ENCODE results near the gene NMT1.

NMT1 gene

DNA sequence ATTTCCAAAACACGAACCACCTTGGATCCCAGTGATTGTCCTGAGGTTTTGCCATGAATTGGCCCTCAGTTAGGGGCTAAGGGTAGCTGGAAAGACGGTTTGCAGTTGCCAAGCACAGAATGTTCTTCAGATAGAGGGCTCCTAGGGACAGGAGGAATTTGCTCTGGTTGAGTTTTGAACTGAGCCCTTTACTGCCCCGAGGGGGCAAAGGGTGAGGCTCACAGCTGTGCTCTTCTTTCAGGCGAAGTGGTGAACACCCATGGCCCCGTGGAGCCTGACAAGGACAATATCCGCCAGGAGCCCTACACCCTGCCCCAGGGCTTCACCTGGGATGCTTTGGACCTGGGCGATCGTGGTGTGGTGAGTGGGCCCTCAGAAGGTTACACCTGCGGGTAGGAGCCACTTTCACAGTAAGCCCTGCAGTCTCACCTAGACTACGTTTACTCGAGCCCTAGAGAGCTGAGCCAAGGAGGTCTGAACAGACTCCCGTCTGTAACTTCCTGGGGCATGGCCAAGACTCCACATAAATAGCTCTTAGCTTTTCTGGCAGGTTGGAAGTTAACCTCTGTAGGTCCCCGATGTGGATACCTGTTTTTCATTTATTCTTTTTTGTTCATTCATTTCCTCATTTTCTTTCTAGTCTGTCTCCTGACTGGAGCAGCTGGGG lies 32.5 kb downstream of the NMT1 start:
- no peak overlapping the region for H3K4me3 ChIP-seq (ENCODE audit: low read depth, low read length)
- TF ChIP-seq, protein P1, sequence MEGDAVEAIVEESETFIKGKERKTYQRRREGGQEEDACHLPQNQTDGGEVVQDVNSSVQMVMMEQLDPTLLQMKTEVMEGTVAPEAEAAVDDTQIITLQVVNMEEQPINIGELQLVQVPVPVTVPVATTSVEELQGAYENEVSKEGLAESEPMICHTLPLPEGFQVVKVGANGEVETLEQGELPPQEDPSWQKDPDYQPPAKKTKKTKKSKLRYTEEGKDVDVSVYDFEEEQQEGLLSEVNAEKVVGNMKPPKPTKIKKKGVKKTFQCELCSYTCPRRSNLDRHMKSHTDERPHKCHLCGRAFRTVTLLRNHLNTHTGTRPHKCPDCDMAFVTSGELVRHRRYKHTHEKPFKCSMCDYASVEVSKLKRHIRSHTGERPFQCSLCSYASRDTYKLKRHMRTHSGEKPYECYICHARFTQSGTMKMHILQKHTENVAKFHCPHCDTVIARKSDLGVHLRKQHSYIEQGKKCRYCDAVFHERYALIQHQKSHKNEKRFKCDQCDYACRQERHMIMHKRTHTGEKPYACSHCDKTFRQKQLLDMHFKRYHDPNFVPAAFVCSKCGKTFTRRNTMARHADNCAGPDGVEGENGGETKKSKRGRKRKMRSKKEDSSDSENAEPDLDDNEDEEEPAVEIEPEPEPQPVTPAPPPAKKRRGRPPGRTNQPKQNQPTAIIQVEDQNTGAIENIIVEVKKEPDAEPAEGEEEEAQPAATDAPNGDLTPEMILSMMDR (IDR thresholded peaks at IDR 0.05; ENCODE audit: borderline replicate concordance, insufficient read depth, low read depth, low read length): no peak

DNA sequence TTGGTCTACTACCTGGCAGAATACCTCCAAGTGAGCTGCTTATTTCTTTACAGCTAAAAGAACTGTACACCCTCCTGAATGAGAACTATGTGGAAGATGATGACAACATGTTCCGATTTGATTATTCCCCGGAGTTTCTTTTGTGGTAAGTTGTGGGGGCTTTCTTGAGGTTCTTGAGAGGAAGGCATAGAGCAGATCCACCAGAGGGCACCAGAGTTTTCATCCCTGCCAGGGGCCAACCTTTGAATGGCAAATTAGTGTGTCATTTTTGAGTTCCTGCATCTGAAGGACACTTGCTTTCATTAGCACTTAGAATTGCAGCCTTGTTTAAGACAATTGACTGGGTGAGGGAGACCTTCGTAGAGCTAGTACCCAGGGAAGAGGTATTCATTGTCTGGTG lies 35.0 kb downstream of the NMT1 start:
- TF ChIP-seq, protein P1 (IDR thresholded peaks at IDR 0.05; ENCODE audit: borderline replicate concordance, insufficient read depth, low read depth, low read length): peak; percentile 42; the same call in 1 of the 2 replicates
- H3K4me3 ChIP-seq (ENCODE audit: low read depth, low read length): no peak overlapping the region

DNA sequence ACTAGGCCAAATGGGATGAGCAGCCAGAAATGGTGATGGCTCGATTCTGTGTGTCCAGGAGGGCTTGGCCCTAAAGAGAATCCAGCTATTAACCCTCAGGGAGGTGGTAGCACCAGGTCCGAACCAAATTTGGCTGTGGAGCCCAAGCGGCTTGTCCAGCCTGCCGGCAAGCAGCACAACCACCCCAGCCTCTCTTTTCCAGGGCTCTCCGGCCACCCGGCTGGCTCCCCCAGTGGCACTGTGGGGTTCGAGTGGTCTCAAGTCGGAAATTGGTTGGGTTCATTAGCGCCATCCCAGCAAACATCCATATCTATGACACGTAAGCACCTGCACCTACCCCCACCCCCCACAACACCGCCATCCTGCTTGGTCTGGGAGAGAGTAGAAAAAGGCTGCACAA lies 35.8 kb downstream of the NMT1 start:
- H3K4me3 ChIP-seq (ENCODE audit: low read depth, low read length): no peak overlapping the region
- TF ChIP-seq, protein P1 (IDR thresholded peaks at IDR 0.05; ENCODE audit: borderline replicate concordance, insufficient read depth, low read depth, low read length): no peak

DNA sequence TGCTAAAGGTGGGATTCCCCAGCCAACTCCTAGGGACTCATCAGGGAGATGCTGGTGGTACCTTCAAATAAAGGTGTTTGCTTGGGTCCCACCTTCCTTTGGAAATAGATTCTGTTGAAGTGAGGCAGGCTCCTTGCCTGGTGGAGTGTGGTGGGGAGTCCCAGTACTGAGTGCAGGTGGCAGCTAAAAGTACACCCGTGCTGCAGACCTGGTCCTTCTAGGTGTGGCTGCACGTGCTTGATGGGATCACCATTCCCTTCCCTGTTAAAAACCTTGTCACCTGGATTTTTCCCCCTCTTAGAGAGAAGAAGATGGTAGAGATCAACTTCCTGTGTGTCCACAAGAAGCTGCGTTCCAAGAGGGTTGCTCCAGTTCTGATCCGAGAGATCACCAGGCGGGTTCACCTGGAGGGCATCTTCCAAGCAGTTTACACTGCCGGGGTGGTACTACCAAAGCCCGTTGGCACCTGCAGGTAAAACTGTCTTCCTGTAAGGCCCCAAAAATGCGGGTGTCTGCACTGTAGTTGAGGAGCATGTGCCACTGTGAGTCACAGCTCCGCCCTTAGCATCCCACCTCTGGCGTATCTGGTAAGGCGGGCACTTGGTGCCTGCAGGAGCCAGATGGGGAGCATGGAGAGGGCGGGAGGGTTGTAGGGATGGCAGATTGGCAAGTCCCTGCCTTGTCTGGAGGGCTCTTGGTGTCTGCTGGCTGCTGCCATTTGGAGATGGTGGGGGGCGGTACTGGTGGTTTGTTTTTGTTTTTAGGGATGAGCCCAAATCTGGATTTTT lies 37.2 kb downstream of the NMT1 start:
- TF ChIP-seq, protein P1 (IDR thresholded peaks at IDR 0.05; ENCODE audit: borderline replicate concordance, insufficient read depth, low read depth, low read length): no peak
- no peak overlapping the region for H3K4me3 ChIP-seq (ENCODE audit: low read depth, low read length)

- H3K4me3 ChIP-seq (ENCODE audit: low read depth, low read length): no peak overlapping the region
- TF ChIP-seq, protein P1 (IDR thresholded peaks at IDR 0.05; ENCODE audit: borderline replicate concordance, insufficient read depth, low read depth, low read length): peak; percentile 92
These were observed 37.9 kb downstream of the NMT1 start for GRCh38 chr17:45098869-45099616.

GRCh38 chr17:45101546-45101882 lies 40.4 kb downstream of the NMT1 start:
- TF ChIP-seq, protein P1 (IDR thresholded peaks at IDR 0.05; ENCODE audit: borderline replicate concordance, insufficient read depth, low read depth, low read length): no peak
- H3K4me3 ChIP-seq (ENCODE audit: low read depth, low read length): no peak overlapping the region
